ENCODE data around the gene TXNDC17.
A peak's percentile ranks its signal among the peaks of the same experiment; 100 is the strongest.
"Not testable (repeated sequence)": the region's sequence is repeated elsewhere in the genome, so short reads cannot be mapped to it uniquely, and the experiment has no call there.

TXNDC17 gene

DNA sequence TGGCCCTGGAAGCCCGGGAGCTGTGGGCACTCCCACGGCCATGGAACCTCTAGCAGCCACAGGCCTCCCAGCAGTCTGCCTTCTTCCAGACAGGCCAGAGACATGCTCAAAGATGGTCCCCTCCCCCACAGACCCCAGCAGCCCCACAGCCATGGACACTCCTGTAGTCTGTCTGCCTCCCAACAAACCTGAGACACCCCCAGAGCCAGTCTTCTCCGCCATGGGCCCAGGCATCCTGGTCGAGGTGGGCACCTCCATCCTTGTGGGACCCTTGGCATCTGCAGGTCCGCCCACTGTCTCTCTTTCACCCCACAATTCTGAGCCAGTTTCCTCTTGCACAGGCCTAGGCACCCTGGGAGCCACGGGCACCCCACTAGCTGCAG is 3.4 kb upstream of the TXNDC17 start:
- no peak for DNase-seq (ENCODE audit: low spot score)

DNA sequence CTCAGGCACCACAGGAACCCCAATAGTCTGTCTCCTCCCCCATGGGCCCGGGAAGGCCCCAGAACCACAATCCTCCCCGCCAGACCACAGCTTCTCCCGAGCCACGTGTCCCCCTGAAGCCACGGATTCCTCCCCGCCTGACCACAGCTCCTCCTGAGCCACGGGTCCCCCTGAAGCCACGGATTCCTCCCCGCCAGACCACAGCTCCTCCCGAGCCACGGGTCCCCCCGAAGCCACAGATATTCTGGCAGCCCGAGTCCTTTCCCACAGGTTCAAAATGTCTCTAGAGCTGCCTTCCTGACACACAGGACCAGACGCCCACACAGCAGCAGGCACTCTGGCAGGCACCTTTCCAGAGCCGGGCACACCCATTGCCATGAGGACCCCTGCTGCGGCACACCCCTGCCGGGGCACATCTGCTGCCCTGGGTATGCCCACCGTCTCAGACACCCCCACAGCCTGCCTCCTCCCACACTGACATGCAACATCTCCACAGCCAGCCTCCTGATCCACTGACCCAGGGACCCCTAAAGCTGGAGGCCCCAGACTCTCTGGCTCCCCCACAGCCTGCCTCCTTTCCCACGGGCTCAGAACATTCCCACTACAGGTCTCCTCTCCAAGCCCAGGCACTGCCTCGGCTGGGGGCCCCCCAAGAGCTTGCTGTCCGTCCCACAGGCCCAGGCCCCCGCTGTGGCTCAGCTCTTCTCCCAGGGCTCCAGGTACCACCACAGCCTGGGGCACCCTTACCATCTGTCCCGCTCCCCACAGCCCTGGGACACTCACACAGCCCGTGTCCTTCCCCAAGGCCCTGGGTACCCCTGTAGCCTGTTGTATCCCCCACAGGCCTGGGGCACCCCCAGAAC is 2.6 kb upstream of the TXNDC17 start:
- DNase-seq (ENCODE audit: low spot score), result no peak

DNA sequence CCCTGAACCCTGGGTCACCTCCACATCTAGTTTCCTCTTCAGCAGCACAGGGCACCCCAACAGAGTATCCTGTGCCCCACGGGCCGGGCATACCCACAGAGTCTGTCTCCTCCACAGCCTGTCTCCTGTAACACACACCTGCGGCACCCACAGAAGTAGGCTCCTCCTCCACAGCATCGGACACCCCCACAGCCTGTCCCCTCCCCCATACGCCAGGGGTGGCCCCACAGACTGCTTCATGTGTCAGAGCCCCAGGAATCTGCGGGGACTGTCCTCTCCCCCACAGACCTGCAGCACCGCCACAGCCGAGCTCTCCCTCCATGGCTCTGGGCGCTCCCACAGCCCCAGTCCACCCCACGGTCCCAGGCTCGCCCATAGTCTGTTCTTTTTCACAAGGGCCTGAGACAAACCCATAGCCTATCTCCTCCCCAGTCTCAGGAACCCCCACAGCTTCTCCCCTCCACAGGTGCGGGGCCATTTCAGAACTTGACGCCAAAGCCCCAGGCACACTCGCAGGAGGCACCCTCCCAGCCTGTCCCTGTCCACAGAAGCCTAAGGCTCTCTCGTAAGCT is 1.8 kb upstream of the TXNDC17 start:
- peak; percentile 11 for DNase-seq (ENCODE audit: low spot score)

DNA sequence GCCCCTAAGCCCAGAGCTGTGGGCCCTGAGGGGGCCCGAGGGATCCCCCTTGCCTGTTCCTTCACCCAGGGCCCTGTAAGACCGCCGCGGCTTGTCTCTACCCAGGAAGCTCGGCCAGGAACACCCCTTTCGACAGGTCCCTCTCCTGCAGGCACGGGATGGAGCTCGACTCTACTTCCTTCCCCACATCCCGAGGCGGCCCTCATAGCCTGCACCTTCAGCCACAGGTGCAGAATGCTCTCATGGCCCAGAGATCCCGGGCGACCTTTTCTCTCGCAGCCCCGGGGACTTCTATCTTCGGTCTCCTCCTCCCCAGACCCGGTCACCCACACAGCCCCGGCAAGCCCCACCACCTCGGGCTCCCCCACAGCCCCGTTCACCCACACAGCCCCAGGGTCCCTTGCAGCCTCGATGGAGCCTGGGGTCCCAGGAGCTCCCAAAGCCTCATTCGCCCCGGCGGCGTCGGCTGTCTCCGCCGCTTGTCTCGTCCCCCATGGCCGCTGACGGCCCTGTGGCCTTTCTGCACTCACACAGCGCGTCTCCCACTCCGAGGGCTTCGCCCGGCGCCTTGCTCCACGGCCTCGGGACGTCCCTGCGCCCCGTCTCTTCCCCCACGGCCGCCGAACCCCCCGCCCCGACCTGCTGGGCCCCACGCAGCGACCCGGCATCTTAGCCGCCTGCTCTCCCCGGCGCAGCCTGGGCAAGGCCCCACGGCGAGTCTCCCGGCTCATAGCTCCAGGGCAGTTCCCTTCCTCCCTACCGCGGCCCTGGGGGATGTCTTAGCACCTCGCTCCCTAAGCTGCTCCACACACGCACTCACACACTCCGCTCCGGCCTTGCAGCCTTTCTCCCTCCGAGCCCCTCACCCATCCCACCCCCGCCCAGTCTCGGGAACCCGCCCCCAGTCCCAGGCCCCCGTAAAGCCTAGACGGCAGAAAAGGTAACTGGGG is 999 bp upstream of the TXNDC17 start:
- DNase-seq (ENCODE audit: low spot score), result peak; percentile 51

DNA sequence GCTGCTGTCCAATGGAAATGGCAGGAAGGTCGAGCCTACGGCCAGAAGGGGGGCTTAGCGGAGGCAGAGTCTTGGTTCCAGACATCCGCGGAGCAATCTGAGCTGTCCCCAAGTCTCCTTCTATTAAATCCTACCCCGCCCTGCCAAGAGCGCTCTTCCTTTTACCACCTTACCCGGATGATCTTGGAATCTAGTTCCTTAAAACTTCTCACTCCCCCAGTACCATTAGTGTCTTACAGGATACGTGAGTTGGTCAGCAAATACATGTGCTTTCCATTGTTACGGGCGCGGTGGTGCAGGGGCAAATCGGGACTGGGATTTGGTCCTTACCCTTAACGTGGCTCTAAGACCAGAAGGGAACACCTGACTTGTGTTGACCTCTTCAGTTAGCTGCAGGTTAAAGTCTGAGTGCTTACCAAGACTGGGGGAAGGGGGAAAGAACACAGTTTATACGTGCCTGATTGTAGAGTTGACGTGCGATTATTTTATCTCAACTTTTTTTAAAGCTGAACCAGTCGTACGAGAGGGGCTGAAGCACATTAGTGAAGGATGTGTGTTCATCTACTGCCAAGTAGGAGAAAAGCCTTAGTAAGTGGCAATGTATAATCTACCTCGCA is 495 bp downstream of the TXNDC17 start:
- DNase-seq (ENCODE audit: low spot score), result no peak

DNA sequence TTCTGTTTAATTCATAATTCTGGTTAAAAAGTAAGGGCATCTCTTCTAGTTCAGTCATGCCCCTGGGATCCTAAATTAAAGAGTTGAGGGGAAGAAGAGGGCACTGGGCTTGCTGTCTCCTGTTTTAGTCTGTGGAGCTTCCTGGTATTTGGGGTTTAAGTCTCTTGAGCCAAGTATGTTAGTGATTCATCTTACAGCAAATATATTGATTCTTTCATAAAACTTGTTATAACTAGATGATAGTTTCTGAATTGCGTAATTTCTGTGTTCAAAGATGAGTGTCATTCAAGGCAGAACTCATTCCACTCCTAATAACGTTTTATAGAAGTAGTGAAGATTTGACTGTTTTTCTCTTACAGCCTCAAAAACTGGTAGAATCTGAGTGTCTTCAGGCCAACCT is 1.7 kb downstream of the TXNDC17 start:
- DNase-seq (ENCODE audit: low spot score), result no peak

DNA sequence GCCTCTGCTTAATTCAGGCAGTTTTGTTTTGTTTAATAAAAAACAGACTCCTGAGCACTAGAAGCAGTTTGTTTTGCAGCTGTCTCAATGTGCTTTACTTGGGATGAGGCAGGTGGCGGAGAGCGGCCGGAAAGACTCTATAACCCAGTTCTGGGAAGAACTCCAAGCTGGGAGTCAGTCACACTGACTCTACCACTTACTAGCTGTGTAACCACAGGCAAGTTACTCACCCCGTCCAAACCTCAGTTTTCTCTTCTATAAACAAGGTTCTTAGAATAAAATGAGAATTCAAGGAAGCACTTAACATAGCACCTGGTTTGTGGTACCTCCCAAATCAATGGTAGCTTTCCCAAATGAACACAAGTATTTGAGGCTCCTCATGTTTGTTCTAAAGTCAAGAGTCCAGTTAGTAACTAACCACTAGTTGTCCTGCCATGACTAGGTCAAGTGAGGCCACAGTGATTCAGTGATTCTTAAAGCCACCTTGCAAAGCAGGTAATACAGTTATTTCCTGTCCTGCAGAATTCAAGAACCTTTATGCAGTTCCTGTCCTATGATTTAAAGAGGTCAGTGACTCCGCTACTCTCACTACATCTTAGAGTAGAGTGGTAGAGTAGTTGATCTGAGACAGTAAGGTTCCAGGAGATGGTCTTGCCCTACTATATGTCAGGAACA is 2.7 kb downstream of the TXNDC17 start:
- peak; percentile 28 for DNase-seq (ENCODE audit: low spot score)

DNA sequence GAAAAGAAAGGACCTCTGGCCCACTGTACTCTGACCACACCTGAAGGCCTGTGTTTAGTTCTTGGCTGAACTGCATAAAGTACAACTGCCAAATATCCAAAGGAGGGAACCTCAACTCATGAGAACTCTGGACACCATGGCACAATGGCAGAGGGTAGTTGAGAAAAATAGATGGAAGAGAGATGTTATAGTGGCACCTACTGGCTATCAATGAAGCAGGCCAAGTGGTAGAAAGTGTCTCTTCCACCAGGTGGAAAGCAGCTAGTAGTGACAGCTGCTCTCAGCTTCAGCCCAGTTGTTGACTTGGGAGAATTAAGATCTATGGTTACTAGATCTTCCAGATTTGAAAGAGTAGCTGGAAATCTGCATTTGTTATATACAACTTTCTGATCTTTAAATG is 7.3 kb downstream of the TXNDC17 start:
- DNase-seq (ENCODE audit: low spot score), result peak; percentile 35

DNA sequence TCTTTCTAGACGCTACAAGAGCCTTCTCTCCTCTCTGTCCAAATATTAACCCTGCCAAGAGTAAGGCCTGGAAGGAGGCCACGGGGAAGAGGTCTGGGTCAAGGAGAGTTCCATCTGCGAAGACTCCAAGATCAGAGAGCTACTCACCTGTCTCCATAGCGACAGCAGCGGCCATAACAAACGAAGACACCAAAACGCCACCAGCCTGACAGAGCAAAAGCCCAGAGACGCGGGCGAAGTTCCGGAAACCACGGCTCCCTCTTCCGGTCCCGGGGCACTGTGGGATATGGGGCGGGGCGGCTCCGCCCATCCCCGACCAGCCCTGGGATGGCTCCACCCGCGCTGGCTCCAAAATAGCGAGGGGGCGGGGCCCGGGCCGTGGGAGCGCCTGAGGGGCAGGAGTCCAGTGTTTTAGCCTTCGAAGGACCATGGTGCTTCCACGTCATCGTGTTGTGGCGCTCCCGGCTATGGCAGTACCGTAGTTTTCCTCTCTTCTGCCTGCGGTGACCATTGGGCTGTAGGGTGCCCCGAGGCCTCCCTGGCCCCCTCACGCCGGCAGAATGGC is 10.6 kb downstream of the TXNDC17 start, which contains the start of the genes C17orf100 and MED31:
C17orf100 (plus strand) TSS at position 409 of the 565 bp plus-strand sequence; CDS start at position 561, 152 bp downstream.
MED31 (minus strand) TSS at position 252 of the 565 bp plus-strand sequence; CDS start at position 175, 77 bp downstream.
- peak; percentile 96 for DNase-seq (ENCODE audit: low spot score)

DNA sequence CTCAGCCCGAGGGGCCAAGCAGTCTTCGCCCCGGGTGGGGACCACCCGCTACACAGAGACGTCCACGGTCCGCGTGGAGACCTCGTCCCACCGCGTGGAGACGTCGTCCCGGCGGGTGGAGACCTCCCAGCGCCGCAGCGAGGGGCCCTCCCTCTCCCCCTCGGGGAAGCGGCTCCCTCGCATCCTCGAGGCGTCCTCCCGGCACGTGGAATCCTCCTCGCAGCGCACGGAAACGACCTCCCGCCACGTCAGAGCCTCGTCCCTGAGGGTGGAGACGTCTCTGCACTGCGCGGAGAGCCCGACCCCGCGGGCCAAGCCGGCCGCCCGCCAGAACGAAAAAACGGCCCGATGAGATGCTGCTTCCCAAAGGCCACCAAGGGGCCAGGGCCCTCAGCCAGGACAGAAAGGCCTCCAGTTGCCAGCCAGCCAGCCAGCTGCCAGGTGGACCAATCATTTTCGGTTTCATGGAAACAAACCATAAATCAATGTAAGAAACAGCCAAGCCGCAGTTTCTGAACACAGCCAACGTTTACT is 11.1 kb downstream of the TXNDC17 start:
- peak; percentile 52 for DNase-seq (ENCODE audit: low spot score)

DNA sequence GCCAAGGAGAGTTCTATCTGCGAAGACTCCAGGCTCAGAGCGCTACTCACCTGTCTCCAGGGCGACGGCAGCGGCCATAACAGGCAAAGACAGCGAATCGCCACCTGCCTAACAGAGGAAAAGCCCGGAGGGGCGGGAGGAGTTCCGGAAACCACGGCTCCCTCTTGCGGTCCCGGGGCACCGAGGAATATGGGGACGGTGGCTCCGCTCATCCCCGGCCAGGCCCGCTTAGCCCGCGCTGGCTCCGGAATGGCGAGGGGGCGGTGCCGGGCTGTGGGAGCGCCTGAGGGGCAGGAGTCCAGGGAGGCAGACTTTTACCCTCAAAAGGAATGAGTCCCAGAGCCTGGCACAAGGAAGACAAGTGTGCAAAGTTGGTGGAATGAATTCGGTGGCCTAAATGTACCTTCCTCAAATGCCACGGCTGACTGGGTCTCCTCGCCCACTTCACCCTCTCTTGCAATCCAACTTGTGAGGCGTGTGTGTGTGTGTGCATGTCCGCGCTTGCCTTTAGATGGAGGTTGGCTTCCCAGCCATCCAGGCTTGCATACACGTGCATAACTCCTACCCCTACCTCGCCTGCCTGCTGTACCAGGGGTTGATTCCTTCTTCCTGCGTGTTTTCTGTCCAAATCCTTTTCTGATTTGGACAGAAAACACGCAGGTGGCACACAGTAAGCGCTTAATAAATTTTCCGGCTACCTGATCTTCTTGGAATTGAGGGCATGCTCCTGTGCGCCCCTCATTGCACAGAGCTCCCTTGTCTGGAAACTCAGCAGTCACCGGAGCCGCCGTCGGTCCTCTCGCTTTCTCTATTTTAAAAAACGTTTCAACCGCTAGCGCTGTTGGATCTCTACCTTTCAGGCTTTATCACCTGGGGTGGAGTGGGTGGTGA is 14.2 kb downstream of the TXNDC17 start:
- DNase-seq (ENCODE audit: low spot score), result peak; percentile 80

DNA sequence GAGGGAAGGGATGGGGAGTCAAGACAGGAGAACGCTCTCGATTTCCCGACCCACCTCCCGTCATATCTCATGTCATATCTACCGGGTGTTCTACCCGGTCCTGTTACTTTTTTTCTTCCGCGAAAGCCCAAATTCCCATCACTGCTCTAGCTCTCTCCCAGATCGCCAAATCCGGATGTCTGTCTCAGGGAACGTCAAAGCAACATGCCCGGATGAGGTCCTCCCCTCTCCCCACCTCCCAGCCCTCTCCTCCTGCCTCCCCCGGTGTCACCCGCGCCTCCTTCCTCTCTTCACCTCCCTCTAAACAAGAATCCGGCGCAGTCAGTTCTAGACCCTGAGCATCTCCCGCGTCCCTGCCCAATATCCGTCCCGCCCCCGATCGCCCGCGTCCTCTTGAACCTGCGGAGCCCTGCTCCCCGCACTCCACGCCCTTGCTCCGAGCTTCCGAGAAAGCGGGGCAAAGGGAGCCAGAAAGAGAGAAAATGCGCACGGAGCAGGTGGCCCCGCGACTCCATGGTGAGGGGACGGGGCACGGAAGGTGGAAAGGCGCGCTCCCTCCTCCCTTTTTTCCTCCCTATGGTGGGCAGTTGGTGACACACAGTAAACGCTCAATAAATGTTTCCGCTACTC is 15.0 kb downstream of the TXNDC17 start:
- DNase-seq (ENCODE audit: low spot score), result not testable (repeated sequence)

DNA sequence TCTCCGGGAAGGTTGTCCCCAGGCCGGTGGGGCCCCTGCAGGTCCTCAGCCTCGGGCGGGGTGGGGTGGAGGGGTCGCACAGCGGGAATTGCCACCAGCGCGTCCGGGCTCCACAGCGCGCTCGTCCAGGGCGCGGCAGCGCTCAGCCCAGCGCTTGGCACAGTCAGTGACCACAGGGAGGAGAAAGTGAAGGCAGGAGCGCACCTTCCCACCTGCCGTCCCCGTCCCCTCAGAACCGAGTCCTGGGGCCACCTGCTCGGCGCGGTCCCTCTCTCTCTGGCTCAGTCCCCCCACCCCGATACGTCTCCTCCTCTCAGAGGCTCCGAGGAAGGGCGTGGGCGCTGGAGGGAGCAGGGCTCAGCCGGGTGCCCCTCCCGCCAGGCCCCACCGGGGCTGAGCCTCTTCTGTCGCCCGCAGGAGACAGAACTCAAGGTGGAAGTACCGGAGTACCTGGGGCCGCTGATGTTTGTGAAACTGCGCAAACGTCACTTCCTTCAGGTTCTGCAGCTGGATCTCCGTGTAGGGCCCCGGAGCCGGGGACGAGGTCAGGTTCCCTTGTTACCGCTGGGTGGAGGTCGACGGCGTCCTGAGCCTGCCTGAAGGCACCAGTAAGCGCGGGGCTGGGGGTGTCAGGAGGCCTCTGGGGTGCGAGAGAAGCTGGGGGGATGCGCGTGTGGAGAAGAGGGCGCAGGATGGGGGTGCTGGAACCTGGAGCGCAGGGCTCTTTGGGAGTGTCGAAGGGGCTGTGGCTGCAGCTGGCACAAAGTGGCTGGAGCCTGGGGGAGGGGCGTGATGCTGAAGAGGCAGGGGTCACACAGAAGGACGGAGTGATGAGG is 16.2 kb downstream of the TXNDC17 start:
- DNase-seq (ENCODE audit: low spot score), result peak; percentile 31

DNA sequence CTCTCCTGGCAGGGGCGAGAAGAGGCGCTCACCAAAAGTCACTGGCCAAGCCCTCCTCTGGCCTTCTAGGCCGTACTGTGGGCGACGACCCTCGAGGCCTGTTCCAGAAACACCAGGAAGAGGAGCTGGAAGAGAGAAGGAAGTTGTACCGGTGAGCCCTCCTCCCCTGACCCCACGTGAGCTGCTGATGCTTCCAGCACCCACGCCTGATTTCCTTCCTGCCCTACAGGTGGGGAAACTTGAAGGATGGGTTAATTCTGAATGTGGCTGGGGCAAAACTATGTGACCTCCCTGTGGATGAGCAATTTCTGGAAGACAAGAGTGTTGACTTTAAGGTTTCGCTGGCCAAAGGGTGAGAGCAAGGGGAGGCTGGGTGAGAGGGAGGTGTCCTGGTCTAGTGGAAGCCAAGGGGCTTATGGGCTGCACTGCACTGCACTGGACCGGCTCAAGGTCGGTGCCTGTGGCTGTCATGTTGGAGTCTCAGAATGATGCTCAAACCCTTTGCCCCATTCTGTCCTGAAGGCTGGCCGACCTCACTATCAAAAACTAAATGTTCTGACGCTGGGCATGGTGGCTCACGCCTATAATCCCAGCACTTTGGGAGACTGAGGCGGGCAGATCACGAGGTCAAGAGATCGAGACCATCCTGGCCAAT is 16.9 kb downstream of the TXNDC17 start:
- DNase-seq (ENCODE audit: low spot score), result no peak

DNA sequence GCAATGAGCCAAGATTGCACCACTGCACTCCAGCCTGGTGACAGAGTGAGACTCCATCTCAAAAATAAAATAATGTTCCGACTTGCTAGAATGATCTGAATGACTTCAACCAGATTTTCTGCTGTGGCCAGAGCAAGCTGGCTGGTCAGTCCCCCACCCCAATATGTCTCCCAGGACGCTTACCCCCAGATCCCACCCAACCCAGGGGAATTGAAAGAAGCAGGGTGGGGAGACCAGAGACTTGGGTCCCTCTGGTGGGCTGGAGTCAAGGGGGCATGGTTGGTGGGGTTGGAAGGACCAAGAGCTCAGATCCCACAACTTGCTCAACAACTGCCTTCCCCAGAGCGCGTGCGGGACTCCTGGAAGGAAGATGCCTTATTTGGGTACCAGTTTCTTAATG is 17.6 kb downstream of the TXNDC17 start:
- DNase-seq (ENCODE audit: low spot score), result not testable (repeated sequence)

DNA sequence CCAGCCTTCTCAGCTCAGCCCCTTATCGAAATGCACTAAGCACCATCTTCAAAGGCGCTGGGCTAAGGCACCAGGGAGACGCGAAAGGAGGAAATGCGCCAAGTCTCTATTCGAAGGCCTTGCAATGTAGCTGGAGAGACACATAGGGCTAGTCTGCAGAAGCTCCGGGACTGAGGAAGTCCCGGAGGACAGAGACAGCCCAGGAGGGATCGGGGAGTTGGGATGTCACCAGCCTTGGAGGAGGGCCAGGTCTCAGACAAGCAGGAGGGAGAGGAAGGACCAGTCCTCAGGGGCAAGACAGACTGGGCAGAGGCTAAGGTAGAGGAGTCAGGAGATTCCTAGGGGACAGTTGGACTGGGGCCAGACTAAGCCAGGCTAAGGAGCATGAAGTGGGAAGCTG is 19.2 kb downstream of the TXNDC17 start:
- DNase-seq (ENCODE audit: low spot score), result no peak

DNA sequence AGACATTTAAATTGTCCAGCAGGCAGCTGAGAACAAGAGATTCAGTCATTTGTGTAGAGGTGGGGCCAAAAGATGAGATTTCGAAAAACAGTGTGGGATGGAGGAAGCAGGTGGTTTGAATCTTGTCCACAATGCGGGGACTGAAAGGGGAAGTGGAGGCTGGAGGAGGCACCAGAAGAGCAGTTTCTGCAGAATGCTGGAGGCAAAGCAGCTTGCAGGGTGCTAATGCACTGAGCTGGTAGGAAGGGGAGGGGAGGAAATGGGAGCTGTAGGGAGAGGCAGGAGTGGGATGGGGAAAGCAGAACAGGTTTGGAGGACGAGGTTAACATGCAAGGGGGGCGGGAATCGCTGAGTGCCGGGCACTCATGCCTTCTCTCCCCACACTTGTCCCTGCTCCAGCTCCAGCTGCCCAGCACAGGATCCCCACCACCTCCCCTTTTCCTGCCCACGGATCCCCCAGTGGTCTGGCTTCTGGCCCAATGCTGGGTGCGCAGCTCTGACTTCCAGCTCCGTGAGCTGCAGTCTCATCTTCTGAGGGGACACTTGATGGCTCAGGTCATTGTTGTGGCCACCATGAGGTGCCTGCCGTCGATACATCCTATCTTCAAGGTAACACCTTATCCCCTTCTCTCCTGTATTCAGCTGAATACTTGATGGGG is 20.1 kb downstream of the TXNDC17 start:
- DNase-seq (ENCODE audit: low spot score), result no peak

All from kidney tubule cell (primary cell).